ENCODE results near the gene SCAMP2.

SCAMP2 gene

DNA sequence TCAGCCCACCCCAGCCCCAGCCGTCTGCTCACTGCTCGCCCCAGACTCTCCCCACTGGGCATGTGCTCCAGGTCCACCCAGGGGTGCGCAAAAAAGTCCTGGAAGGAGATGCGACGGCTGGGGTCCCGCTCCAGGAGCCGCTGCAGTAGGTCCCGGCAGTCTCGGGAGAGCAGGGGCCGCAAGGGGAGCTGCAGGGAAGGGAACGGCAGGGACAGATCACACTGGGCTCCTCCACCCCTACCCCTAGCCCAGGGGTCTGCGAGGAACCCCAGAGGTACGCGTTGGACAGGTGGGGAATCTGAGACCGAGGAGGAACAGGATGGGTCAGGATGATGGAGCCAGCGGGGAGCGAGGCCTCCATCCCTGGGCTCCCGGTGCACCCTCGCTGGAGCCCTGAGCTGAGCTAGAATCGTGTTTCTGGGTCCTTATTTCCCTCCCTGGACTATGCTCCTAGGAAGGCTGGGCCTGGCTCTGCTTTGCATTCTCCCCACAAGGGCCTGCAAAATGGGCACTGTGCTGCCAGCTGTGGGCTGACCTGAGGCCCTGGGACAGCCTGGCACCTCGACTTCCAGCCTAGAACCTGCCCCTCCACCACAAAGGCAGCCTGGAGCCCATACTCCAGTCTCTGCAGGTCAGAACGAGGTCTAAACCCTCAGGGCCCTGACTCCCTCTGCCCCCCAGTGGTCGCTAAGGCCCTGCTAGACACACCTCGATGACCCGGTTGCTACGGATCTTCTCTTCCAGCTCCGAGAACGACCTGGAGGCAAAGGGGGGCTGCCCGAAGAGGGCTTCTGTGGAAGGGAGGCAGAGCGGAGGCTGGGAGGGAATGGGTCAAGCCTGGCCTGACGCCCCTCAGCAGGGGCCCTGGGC, 33.4 kb downstream of the SCAMP2 start:
- TF ChIP-seq, protein P1, sequence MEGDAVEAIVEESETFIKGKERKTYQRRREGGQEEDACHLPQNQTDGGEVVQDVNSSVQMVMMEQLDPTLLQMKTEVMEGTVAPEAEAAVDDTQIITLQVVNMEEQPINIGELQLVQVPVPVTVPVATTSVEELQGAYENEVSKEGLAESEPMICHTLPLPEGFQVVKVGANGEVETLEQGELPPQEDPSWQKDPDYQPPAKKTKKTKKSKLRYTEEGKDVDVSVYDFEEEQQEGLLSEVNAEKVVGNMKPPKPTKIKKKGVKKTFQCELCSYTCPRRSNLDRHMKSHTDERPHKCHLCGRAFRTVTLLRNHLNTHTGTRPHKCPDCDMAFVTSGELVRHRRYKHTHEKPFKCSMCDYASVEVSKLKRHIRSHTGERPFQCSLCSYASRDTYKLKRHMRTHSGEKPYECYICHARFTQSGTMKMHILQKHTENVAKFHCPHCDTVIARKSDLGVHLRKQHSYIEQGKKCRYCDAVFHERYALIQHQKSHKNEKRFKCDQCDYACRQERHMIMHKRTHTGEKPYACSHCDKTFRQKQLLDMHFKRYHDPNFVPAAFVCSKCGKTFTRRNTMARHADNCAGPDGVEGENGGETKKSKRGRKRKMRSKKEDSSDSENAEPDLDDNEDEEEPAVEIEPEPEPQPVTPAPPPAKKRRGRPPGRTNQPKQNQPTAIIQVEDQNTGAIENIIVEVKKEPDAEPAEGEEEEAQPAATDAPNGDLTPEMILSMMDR (conservative IDR thresholded peaks at IDR 0.05; ENCODE audit: low read depth, low read length) = no peak
- no peak overlapping the region for H3K27ac ChIP-seq
- no peaks in the 10 kb centered on the region for H3K27me3 ChIP-seq (ENCODE audit: insufficient read depth, low read depth)
- H3K36me3 ChIP-seq (ENCODE audit: insufficient read depth) = no peaks in the 10 kb centered on the region
- H3K9ac ChIP-seq = no peak overlapping the region
- H3K4me2 ChIP-seq = no peak overlapping the region
- H2AFZ ChIP-seq (ENCODE audit: low read depth) = no peak overlapping the region
- no peak overlapping the region for H3K4me3 ChIP-seq (IDR thresholded peaks at IDR 0.05; ENCODE audit: insufficient read depth, low read depth, low read length)
- no peaks in the 10 kb centered on the region for H4K20me1 ChIP-seq (ENCODE audit: insufficient read depth)
- H3K79me2 ChIP-seq (ENCODE audit: insufficient read depth, low read depth) = no peaks in the 10 kb centered on the region
- peaks cover 6% of the 10 kb centered on the region for H3K4me1 ChIP-seq (ENCODE audit: low read depth, poor library complexity, severe bottlenecking)

DNA sequence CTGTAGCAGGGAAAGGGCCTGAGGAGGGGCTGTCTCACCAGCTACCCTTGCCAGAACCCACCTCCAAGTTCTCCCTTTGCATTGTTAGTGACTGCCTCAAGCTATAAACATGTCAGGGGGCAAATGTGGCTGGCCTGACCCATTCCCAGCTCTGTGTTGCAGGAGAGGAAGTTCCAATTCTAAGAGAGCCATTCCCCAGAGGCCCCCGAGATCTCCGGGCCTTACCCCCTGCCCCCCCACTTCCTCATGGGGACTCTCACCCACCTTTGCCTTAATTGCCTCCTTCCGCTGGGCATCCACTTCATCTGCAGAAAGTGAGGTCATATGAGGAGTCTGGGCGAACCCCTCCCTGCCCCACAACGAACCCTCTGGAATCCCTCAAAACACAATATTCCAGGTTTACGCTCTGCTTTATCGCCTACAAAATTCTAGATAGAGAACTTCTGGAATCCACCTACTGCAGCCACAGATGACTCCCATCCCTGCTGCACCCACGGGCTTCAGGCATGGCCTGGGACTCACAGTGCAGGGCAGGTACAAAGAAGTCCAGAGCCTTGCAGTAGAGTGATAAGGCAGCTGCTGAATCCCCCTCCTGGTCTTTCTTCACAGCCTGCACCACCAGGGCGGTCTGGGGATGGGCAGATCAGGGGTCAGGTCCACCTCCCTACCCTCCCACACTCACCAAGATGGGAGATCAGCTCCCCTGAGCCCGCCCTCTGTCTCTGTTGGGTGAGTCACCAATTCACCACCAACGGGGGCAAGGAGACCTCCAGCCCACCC, 34.2 kb downstream of the SCAMP2 start:
- Histone ChIP-seq H3K4me3 (IDR thresholded peaks at IDR 0.05; ENCODE audit: insufficient read depth, low read depth, low read length) (no peak overlapping the region), H3K4me1 (ENCODE audit: low read depth, poor library complexity, severe bottlenecking) (peaks cover 6% of the 10 kb centered on the region), H3K79me2 (ENCODE audit: insufficient read depth, low read depth) (no peaks in the 10 kb centered on the region), H3K27me3 (ENCODE audit: insufficient read depth, low read depth) (no peaks in the 10 kb centered on the region), H2AFZ (ENCODE audit: low read depth) (no peak overlapping the region), H4K20me1 (ENCODE audit: insufficient read depth) (no peaks in the 10 kb centered on the region), H3K9ac (no peak overlapping the region), H3K27ac (no peak overlapping the region), H3K4me2 (no peak overlapping the region), H3K36me3 (ENCODE audit: insufficient read depth) (no peaks in the 10 kb centered on the region)
- TF ChIP-seq, protein P1 (conservative IDR thresholded peaks at IDR 0.05; ENCODE audit: low read depth, low read length) = no peak

DNA sequence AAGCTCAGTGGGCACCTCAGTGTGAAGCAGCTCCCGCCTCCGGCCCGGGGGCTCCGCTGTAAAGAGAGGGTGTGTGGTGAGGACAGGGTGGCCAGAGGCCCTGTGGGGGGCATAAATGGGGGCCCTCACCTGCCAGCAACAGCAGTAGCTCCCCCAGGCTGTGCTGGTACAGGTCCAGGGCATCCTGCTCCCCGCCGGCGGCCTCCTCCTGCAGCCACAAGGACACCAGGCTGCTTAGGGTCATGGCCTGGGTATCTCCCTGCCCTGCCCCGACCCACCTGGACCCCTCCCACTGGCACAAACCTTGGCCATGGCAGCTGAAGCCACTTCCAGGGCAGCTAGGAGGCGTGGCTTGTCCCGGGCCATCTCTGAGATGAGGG, 35.0 kb downstream of the SCAMP2 start:
- Histone ChIP-seq H3K9ac (no peak overlapping the region), H3K4me1 (ENCODE audit: low read depth, poor library complexity, severe bottlenecking) (no peaks in the 10 kb centered on the region), H4K20me1 (ENCODE audit: insufficient read depth) (no peaks in the 10 kb centered on the region), H2AFZ (ENCODE audit: low read depth) (no peak overlapping the region), H3K36me3 (ENCODE audit: insufficient read depth) (no peaks in the 10 kb centered on the region), H3K79me2 (ENCODE audit: insufficient read depth, low read depth) (no peaks in the 10 kb centered on the region), H3K4me2 (no peak overlapping the region), H3K4me3 (IDR thresholded peaks at IDR 0.05; ENCODE audit: insufficient read depth, low read depth, low read length) (no peak overlapping the region), H3K27me3 (ENCODE audit: insufficient read depth, low read depth) (no peaks in the 10 kb centered on the region; the same call in 1 of the 2 replicates), H3K27ac (no peak overlapping the region)
- TF ChIP-seq, protein P1 (conservative IDR thresholded peaks at IDR 0.05; ENCODE audit: low read depth, low read length) = no peak

DNA sequence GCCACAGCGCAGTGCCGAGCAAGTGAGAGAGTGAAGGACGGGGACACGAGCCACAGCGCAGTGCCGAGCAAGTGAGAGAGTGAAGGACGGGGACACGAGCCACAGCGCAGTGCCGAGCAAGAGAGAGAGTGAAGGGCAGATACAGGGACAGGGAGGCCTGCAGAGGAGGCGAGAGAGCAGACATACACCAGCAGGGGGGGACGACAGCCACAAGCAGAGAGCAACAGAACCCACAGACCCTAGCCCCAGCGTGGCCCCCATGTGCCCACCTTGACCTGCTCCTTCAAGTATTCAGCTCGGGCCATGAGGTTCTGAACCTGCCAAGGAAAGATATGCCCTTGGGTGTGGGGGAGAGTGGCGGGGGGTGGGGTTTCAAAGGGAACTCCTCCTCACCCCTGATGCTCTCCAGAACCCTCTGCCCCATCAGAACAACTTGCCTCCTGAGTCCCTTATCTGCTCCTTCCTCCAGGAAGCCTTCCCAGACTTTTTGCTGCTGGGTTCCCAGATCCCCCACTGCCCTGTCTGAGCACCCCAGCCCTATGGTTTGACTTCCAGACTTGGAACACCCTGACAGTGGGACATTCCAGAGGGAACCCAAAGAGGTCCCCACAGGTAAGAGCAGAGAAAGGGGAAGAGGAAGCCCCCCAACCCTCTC, 35.6 kb downstream of the SCAMP2 start:
- Histone ChIP-seq H3K4me1 (ENCODE audit: low read depth, poor library complexity, severe bottlenecking) (no peaks in the 10 kb centered on the region), H3K36me3 (ENCODE audit: insufficient read depth) (no peaks in the 10 kb centered on the region), H3K9ac (no peak overlapping the region), H3K4me2 (no peak overlapping the region), H3K27me3 (ENCODE audit: insufficient read depth, low read depth) (no peaks in the 10 kb centered on the region; the same call in 1 of the 2 replicates), H3K4me3 (IDR thresholded peaks at IDR 0.05; ENCODE audit: insufficient read depth, low read depth, low read length) (no peak overlapping the region), H3K27ac (no peak overlapping the region), H4K20me1 (ENCODE audit: insufficient read depth) (no peaks in the 10 kb centered on the region), H2AFZ (ENCODE audit: low read depth) (no peak overlapping the region), H3K79me2 (ENCODE audit: insufficient read depth, low read depth) (no peaks in the 10 kb centered on the region)
- TF ChIP-seq, protein P1 (conservative IDR thresholded peaks at IDR 0.05; ENCODE audit: low read depth, low read length) = no peak
